Lung (tissue), 12 donors: Measurements from ENCODE around the gene DMRT1. TPM values are rescaled to one million over a fixed set of nuclear protein-coding genes. Genes with fewer than 3 reads are reported as not detected.

Source experiments
- ATAC-seq: fragments of 200-7000 bp; cut with Tn5 transposase; one replicate; pipeline ENCODE4 v1.9.1; 2020; ENCODE audit warnings: moderate number of reproducible peaks; ENCODE audit not compliant: insufficient read depth, low FRiP score
- DNase-seq, 3 donors: peaks; one replicate each; pipeline ENCODE4 v3.0.0-alpha.2; 2013 to 2017
- H3K27ac ChIP-seq, 2 donors: one replicate each; pipeline ENCODE4 v1.5.1; 2013; ENCODE audit warnings: mild to moderate bottlenecking in 2 of 2, moderate library complexity in 2 of 2, control low read depth in 1 of 2, inconsistent platforms in 1 of 2, low read depth in 1 of 2, low read length in 1 of 2
- H3K27me3 ChIP-seq, 3 donors: one replicate each; pipeline ENCODE4 v1.5.1; 2013; ENCODE audit warnings: low read length in 2 of 3; ENCODE audit not compliant: control insufficient read depth in 3 of 3, insufficient read depth in 3 of 3
- H3K36me3 ChIP-seq, 4 donors: one replicate each; pipeline ENCODE4 v1.5.1; 2013; ENCODE audit warnings: low read length in 4 of 4, mild to moderate bottlenecking in 1 of 4, moderate library complexity in 1 of 4; ENCODE audit not compliant: control insufficient read depth in 4 of 4, insufficient read depth in 4 of 4
- H3K4me1 ChIP-seq, 5 donors: one replicate each; pipeline ENCODE4 v1.5.1; 2013; ENCODE audit warnings: low read length in 5 of 5, mild to moderate bottlenecking in 2 of 5, moderate library complexity in 1 of 5; ENCODE audit not compliant: control insufficient read depth in 5 of 5, insufficient read depth in 5 of 5
- H3K4me3 ChIP-seq: one replicate; pipeline ENCODE4 v1.5.1; 2013; ENCODE audit warnings: mild to moderate bottlenecking, control low read depth, moderate library complexity
- H3K9ac ChIP-seq, 2 donors: one replicate each; pipeline ENCODE4 v1.5.1; 2013; ENCODE audit warnings: low read length in 2 of 2, control low read depth in 1 of 2; ENCODE audit not compliant: insufficient read depth in 1 of 2
- H3K9me3 ChIP-seq, 4 donors: one replicate each; pipeline ENCODE4 v1.5.1; 2013; ENCODE audit warnings: low read length in 3 of 4, mild to moderate bottlenecking in 1 of 4, moderate library complexity in 1 of 4; ENCODE audit not compliant: control insufficient read depth in 4 of 4, insufficient read depth in 3 of 4
- WGBS, 2 donors: extraction: QIAGEN DNeasy Blood & Tissue Kit; methylation state at CpG; one replicate each; pipeline ENCODE4 v1.1.7; 2013; 5-methylcytosine and 5-hydroxymethylcytosine counted together
- polyA plus RNA-seq, 2 donors: library from polyadenylated mRNA; stranded (reverse); fragments of 200-250 nt; gene quantifications; one replicate each; pipeline ENCODE4 v1.2.1, GENCODE V29; 2013
- total RNA-seq, 2 donors: library from RNA; depleted of rRNA in 1 of 2; stranded (reverse); fragments of >200 nt in 1 of 2; gene quantifications; one replicate each; pipeline ENCODE4 v1.2.1, GENCODE V29; 2014 to 2021
- TF ChIP-seq, protein P1 (sequence below): IDR thresholded peaks from 2 replicates; pipeline ENCODE4 v1.5.1; 2012; ENCODE audit warnings: mild to moderate bottlenecking; ENCODE audit errors: control extremely low read depth, extremely low read depth
- donor health status: control.
- donor health status: control.
- donor health status: Bipolar disorder and iron deficiency.
- donor health status: healthy.
- donor health status: DM: yes; HTN: yes; CAD: no.

DMRT1 gene
- total and polyA plus RNA-seq, 4 donors = not detected

DNA sequence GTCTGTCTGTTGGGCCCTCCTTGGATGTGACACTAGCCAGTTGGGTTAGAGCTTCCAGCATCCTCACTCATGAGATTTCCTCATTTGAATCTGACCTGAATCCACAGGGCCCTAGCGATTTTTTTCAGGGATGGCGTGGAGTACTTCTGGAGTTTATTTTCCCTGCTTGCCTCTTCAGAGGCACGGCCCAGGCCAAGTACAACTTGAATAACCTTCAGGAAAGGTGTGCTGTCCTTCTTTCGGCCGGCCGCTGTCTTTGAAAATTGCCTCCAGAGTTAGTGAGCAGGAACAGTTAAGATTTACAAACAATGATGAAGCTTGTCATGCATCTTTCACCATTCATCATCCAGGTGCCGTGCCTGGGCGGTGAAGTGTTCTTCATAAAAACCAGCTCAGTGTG lies 85.5 kb downstream of the DMRT1 start:
- Histone ChIP-seq H3K36me3 (no peaks in the 10 kb centered on the region), H3K4me1 (no peaks in the 10 kb centered on the region), H3K4me3 (no peak overlapping the region), H3K9ac (no peak overlapping the region), H3K9me3 (peaks cover 0 to 4% (median 0%) of the 10 kb centered on the region in 4 donors), H3K27ac (no peak overlapping the region), H3K27me3 (peaks cover 0 to 10% (median 2%) of the 10 kb centered on the region in 3 donors)
- 82 to 93% methylated on average over 8 of the region's 8 CpGs for WGBS, 2 donors
- DNase-seq (no peak), ATAC-seq (no peak)
- TF ChIP-seq, protein P1, sequence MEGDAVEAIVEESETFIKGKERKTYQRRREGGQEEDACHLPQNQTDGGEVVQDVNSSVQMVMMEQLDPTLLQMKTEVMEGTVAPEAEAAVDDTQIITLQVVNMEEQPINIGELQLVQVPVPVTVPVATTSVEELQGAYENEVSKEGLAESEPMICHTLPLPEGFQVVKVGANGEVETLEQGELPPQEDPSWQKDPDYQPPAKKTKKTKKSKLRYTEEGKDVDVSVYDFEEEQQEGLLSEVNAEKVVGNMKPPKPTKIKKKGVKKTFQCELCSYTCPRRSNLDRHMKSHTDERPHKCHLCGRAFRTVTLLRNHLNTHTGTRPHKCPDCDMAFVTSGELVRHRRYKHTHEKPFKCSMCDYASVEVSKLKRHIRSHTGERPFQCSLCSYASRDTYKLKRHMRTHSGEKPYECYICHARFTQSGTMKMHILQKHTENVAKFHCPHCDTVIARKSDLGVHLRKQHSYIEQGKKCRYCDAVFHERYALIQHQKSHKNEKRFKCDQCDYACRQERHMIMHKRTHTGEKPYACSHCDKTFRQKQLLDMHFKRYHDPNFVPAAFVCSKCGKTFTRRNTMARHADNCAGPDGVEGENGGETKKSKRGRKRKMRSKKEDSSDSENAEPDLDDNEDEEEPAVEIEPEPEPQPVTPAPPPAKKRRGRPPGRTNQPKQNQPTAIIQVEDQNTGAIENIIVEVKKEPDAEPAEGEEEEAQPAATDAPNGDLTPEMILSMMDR = no peak

DNA sequence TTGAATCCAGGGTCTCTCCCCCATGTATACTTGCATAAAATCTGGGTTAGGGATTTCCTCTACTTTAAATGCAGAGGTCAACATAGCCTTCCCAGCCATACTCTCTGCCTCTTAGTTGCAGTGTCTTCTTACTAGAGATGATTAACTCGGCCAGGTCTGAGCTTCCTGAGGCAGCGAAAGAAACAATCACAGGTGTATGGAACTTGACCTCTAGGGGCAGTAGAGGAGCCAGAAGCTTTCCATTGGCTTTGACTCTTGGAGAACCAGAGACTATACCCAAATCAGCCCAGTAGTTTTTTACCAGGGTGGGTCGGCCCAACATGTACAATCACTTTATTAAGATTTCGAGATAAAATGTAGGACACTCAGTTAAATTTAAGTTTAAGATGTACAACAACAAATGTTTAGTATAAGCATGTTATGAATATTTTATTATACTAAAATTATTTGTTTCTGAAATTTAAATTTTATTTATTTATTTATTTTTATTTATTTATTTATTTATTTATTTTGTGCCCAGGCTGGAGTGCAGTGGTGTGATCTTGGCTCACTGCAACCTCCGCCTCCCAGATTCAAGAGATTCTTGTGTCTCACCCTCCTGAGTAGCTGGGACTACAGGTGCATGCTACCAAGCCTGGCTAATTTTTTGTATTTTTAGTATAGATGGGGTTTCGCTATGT lies 87.0 kb downstream of the DMRT1 start:
- no peaks in the 10 kb centered on the region for H3K9me3 ChIP-seq
- no peak overlapping the region for H3K4me3 ChIP-seq
- TF ChIP-seq, protein P1 = no peak
- DNase-seq = peak in 2 of 3 donors; percentile 6 to 8
- no peak for ATAC-seq
- H3K36me3 ChIP-seq = no peaks in the 10 kb centered on the region
- no peak overlapping the region for H3K27ac ChIP-seq
- 73 to 75% methylated on average over 6 of the region's 6 CpGs for WGBS, 2 donors
- H3K27me3 ChIP-seq = peaks cover 0 to 5% (median 2%) of the 10 kb centered on the region in 3 donors
- H3K9ac ChIP-seq = no peak overlapping the region
- H3K4me1 ChIP-seq = no peaks in the 10 kb centered on the region

DNA sequence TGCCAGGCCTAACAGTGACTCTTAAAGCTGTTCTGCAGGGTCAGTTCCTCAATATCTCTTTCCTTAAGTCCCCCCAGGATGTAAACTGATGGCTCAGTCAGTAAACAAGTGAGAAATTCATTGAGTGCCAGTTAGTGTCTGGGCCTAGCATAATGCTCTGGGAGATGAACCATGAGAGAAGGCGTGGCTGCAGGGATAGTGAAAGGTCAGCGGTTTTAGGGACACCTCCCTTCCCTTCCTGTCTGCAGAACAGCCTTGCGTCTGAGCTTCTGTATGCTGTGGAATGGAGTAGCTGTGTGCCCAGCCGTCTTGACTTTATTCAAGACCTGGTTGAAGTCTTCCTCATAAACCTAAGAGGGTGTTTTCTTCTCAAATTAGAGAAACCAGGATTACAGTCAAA lies 88.2 kb downstream of the DMRT1 start:
- Histone ChIP-seq H3K9me3 (no peaks in the 10 kb centered on the region), H3K4me3 (no peak overlapping the region), H3K36me3 (no peaks in the 10 kb centered on the region), H3K27me3 (peaks cover 0 to 5% (median 2%) of the 10 kb centered on the region in 3 donors), H3K27ac (no peak overlapping the region), H3K9ac (peak overlapping the region in 1 of 2 donors; percentile 23), H3K4me1 (no peaks in the 10 kb centered on the region)
- DNase-seq (no peak), ATAC-seq (no peak)
- 84 to 86% methylated on average over 4 of the region's 4 CpGs for WGBS, 2 donors
- TF ChIP-seq, protein P1 = no peak
